Measurements from ENCODE around the gene HMCES. TPM values are rescaled to one million over a fixed set of nuclear protein-coding genes. Genes with fewer than 3 reads are reported as not detected.
"Not testable (repeated sequence)": the region's sequence is repeated elsewhere in the genome, so short reads cannot be mapped to it uniquely, and the experiment has no call there.

Gene HMCES
- total RNA-seq, 1 donor from 2014 or later: 16.9 TPM

- Histone ChIP-seq H3K36me3 (no peaks in the 10 kb centered on the region), H3K27me3 (peaks cover 4% of the 10 kb centered on the region), H3K4me1 (peaks cover 21% of the 10 kb centered on the region), H3K4me3 (no peak overlapping the region), H3K9me3 (no peaks in the 10 kb centered on the region), H3K27ac (no peak overlapping the region)
- no peak for DNase-seq (ENCODE audit: extremely low spot score in 2 of 2)
- intact Hi-C loops (cut with DNase I): no loop called here
- TF ChIP-seq CTCF (IDR thresholded peaks at IDR 0.05) (no peak), POLR2A (IDR thresholded peaks at IDR 0.05) (no peak), POLR2AphosphoS5 (IDR thresholded peaks at IDR 0.05; ENCODE audit: insufficient read depth in 1 of 2, low read depth in 1 of 2) (no peak)
Measured at GRCh38 chr3:129345971-129346370, 67.3 kb downstream of the HMCES start.

GRCh38 chr3:129346695-129347457, 68.2 kb downstream of the HMCES start:
- intact Hi-C loops (cut with DNase I): no loop called here
- no peak for TF ChIP-seq POLR2AphosphoS5 (IDR thresholded peaks at IDR 0.05; ENCODE audit: insufficient read depth in 1 of 2, low read depth in 1 of 2)
- TF ChIP-seq POLR2A (IDR thresholded peaks at IDR 0.05): no peak
- TF ChIP-seq CTCF (IDR thresholded peaks at IDR 0.05): no peak

GRCh38 chr3:129347458-129347845, 68.8 kb downstream of the HMCES start:
- no peaks in the 10 kb centered on the region for H3K9me3 ChIP-seq
- no peak for DNase-seq (ENCODE audit: extremely low spot score in 2 of 2)
- H3K4me3 ChIP-seq: no peak overlapping the region
- H3K27ac ChIP-seq: no peak overlapping the region
- TF ChIP-seq CTCF (IDR thresholded peaks at IDR 0.05): no peak
- no peak for TF ChIP-seq POLR2AphosphoS5 (IDR thresholded peaks at IDR 0.05; ENCODE audit: insufficient read depth in 1 of 2, low read depth in 1 of 2)
- no peak for TF ChIP-seq POLR2A (IDR thresholded peaks at IDR 0.05)
- peaks cover 4% of the 10 kb centered on the region for H3K27me3 ChIP-seq
- intact Hi-C loops (cut with DNase I): no loop called here
- peaks cover 21% of the 10 kb centered on the region for H3K4me1 ChIP-seq
- H3K36me3 ChIP-seq: no peaks in the 10 kb centered on the region

More at GRCh38 chr3:129346695-129347457, 68.2 kb downstream of the HMCES start:
- peaks cover 21% of the 10 kb centered on the region for H3K4me1 ChIP-seq
- H3K4me3 ChIP-seq: no peak overlapping the region
- peaks cover 4% of the 10 kb centered on the region for H3K27me3 ChIP-seq
- no peaks in the 10 kb centered on the region for H3K36me3 ChIP-seq
- no peaks in the 10 kb centered on the region for H3K9me3 ChIP-seq
- H3K27ac ChIP-seq: no peak overlapping the region
- DNase-seq (ENCODE audit: extremely low spot score in 2 of 2): no peak

GRCh38 chr3:129348734-129349133, 70.1 kb downstream of the HMCES start:
- TF ChIP-seq CTCF (IDR thresholded peaks at IDR 0.05) (no peak), POLR2AphosphoS5 (IDR thresholded peaks at IDR 0.05; ENCODE audit: insufficient read depth in 1 of 2, low read depth in 1 of 2) (no peak), POLR2A (IDR thresholded peaks at IDR 0.05) (no peak)
- no peaks in the 10 kb centered on the region for H3K9me3 ChIP-seq
- H3K4me3 ChIP-seq: no peak overlapping the region
- no peaks in the 10 kb centered on the region for H3K36me3 ChIP-seq
- intact Hi-C loops (cut with DNase I): no loop called here
- H3K4me1 ChIP-seq: peaks cover 16% of the 10 kb centered on the region
- no peak for DNase-seq (ENCODE audit: extremely low spot score in 2 of 2)
- peaks cover 4% of the 10 kb centered on the region for H3K27me3 ChIP-seq
- no peak overlapping the region for H3K27ac ChIP-seq

GRCh38 chr3:129349169-129349568, 70.5 kb downstream of the HMCES start:
- H3K27me3 ChIP-seq; intact Hi-C loops (cut with DNase I); H3K27ac ChIP-seq; H3K9me3 ChIP-seq; DNase-seq (ENCODE audit: extremely low spot score in 2 of 2); H3K36me3 ChIP-seq; H3K4me3 ChIP-seq: not testable (repeated sequence)
- peak in 1 of 2 donors; percentile 19 for TF ChIP-seq POLR2AphosphoS5 (IDR thresholded peaks at IDR 0.05; ENCODE audit: insufficient read depth in 1 of 2, low read depth in 1 of 2)
- H3K4me1 ChIP-seq: peaks cover 12% of the 10 kb centered on the region
